H7 (cell line): ENCODE measurements around the gene AGAP1. TPM values are rescaled to one million over a fixed set of nuclear protein-coding genes. Genes with fewer than 3 reads are reported as not detected.

Experiments
- DNase-seq: peaks from one replicate; pipeline ENCODE4 v3.0.0; 2012
- H3K27me3 ChIP-seq: 2 replicates; pipeline ENCODE4 v1.6.0; 2011; ENCODE audit warnings: mild to moderate bottlenecking, low read length; ENCODE audit not compliant: control insufficient read depth, insufficient read depth
- H3K36me3 ChIP-seq: replicated peaks from 2 replicates; pipeline ENCODE4 v1.5.1; 2011; ENCODE audit warnings: low read length; ENCODE audit not compliant: control insufficient read depth, insufficient read depth
- H3K4me3 ChIP-seq: 2 replicates; pipeline ENCODE4 v1.5.1; 2011; ENCODE audit warnings: low read depth, mild to moderate bottlenecking, control low read depth, low read length, moderate library complexity; ENCODE audit not compliant: insufficient read depth
- total RNA-seq: library from RNA; depleted of rRNA; stranded (reverse); fragments of >200 nt; shearing (Covaris generic); gene quantifications from 2 replicates; pipeline ENCODE4 v1.2.3, GENCODE V29; 2014

The AGAP1 gene
- total RNA-seq, 1 experiment from 2014 or later, result 12.6 TPM

DNA sequence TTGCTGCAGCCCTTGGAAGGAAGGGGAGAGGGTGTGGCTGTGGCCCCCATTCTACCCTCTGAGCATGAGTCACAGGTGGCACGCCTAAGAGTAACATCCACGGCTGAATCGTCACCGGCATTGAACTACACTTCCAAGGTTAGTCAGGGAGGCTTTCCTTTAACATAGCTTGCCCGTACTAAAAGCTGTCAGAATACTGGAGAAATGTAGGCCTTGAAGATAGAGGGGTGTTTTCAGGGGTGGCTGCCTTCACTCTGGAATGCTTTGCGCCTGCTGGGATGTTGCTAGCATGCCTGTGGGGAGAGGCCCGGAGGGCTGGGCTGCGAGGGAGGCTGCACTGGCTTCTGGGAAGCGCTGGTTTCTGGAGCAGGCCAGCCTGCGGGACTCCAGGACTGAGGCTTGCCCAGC, 333.7 kb downstream of the AGAP1 start:
- Histone ChIP-seq H3K4me3 (no peak overlapping the region), H3K36me3 (no peaks in the 10 kb centered on the region; the same call in 1 of the 2 replicates), H3K27me3 (no peaks in the 10 kb centered on the region)
- DNase-seq, result no peak

DNA sequence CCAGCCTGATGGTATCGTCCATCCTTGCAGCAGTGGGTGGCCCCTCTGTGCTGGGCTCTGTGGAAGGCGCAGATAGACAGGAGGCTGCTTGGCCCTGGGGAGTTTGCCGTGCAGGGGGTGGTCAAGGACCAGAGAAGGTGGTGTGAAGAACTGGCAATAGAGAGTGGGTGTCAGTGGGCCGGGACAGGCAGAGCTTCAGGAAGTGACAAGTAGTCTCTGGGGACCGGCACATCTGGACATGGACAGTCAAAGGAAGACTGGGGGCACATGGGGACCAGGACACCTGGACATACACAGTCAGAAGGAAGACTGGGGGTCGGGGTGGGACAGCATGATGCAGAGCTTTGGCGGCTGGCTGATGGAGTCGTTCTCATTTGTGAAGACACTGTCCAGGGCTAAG, 335.9 kb downstream of the AGAP1 start:
- H3K4me3 ChIP-seq, result no peak overlapping the region
- no peak for DNase-seq
- H3K27me3 ChIP-seq, result no peaks in the 10 kb centered on the region
- H3K36me3 ChIP-seq, result no peaks in the 10 kb centered on the region

DNA sequence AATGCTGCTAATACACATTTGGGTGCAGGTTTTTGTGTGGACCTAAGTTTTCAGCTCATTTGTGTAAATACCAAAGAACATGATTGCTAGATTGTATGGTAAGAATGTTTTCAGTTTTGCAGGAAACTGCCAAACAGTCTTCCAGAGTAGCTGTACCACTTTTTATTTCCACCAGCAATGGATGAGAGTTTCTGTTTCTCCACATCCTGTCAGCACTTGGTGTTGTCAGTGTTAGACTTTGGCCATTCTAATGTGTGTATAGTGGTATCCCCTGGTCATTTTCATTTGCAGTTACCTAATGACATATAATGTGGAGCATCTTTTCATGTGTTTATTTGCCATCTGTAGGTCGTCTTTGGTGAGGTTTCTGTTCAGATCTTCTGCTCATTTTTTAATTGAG, 337.9 kb downstream of the AGAP1 start:
- no peak for DNase-seq
- H3K36me3 ChIP-seq, result no peaks in the 10 kb centered on the region
- H3K4me3 ChIP-seq, result no peak overlapping the region
- H3K27me3 ChIP-seq, result no peaks in the 10 kb centered on the region

DNA sequence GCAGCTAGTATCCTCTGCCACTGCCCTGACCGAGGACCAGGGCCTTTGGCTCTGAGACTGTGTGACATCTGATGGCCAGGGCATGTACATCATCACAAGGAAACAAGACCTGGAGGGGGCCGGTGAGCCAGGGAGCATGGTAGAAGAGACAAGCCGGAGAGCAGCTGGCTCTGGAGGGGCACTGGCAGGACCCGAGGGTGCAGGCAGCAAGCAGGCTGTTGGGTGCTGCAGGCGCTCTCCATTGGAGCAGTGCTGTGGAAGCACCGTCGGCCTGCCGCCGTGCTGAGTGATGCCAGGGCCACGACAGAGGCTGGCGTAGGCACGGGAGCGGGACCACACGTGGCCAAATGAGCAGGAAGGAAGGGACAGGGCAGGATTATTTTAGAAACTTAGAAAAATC, 339.1 kb downstream of the AGAP1 start:
- Histone ChIP-seq H3K27me3 (no peaks in the 10 kb centered on the region), H3K4me3 (no peak overlapping the region), H3K36me3 (no peaks in the 10 kb centered on the region)
- no peak for DNase-seq

DNA sequence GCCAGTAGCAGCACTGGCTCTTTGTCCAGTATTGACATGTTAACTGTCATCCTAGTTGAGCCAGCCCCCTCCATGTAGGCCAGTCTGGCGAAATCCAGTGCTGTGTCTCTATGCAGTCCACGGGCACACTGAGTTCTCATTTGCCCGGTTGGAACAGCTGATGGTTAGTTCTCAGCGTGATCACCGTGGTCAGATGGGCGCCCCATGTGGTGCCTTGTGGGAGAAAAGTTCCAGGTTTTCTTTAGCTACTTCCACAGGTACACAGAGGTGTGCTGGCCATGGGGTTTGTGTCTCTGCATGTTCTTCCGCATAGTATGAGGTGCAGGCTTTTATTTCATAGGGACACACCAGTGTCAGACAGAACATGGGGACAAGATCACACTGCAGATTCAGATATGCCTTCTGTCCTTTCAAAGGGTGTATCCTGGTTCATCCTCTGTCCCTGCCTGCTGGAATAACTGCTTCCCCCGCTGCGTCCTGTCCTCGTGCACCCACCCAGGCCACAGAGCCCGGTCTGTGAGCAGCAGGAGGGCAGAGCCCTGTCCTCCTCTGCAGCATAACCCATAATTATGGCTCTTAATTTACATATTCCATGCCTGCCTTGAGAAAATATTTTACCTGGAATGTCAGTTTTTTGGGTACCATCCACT, 340.3 kb downstream of the AGAP1 start:
- no peak overlapping the region for H3K4me3 ChIP-seq
- DNase-seq, result peak; percentile 60
- H3K36me3 ChIP-seq, result no peaks in the 10 kb centered on the region
- no peaks in the 10 kb centered on the region for H3K27me3 ChIP-seq

DNA sequence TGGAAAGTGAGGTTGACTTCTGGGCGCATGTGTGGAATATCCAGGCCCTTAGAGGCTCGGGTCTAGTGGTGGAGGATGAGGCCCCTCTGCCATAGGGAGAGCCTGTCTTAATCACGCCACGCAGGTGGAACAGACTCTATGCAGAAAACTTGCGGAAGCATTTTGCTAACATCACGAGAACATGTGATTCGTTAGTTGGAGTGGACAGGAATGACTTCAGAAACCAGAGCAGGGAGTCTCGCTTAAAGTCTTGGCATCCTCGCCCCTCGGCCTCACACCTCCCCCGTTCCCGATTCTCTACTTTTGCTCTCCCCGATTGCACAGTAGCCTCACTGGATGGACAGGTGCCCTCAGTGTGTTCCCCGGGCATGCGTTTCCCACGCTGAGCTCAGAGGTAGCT, 340.9 kb downstream of the AGAP1 start:
- H3K36me3 ChIP-seq, result no peaks in the 10 kb centered on the region
- H3K4me3 ChIP-seq, result no peak overlapping the region
- no peaks in the 10 kb centered on the region for H3K27me3 ChIP-seq
- no peak for DNase-seq

DNA sequence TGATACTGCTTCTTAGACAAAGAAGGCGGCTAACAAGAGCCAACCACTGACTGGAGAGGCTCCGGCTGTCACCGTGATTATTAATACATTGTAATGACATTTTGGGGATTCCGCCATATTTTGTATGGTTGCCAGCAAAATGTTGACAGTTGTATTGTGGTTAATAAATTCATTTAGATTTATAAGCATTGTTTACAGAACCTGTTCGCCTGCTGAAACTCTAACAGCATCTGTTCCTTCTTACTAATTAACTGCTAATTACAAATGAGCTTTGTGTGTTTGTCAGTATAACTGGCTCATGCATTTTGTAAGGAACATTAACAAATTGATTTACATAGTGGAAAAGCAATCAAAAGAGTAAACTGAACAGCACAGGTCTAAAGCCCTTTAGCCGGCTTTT, 342.0 kb downstream of the AGAP1 start:
- DNase-seq, result no peak
- no peaks in the 10 kb centered on the region for H3K27me3 ChIP-seq
- H3K36me3 ChIP-seq, result no peaks in the 10 kb centered on the region
- H3K4me3 ChIP-seq, result no peak overlapping the region

DNA sequence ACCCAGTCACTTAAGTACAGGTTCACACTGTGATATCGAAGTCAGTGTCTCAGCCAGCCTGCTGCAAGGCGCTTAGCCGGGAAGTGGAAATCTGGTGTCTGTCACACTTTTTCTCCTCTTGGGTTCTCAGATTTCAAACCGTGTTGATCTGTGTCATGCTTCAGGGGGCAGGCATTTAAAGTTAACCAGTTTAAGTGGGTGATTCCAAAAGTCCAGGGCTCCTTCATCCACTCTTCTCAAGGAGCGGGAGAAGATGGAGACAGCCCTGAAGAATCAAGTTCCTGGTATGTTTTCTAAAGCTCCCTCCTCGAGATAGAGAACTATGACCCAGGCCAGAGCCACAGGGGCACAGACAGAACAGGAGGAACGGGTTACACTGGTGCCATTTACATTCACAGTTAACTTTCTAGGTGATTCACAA, 342.7 kb downstream of the AGAP1 start:
- DNase-seq, result no peak

DNA sequence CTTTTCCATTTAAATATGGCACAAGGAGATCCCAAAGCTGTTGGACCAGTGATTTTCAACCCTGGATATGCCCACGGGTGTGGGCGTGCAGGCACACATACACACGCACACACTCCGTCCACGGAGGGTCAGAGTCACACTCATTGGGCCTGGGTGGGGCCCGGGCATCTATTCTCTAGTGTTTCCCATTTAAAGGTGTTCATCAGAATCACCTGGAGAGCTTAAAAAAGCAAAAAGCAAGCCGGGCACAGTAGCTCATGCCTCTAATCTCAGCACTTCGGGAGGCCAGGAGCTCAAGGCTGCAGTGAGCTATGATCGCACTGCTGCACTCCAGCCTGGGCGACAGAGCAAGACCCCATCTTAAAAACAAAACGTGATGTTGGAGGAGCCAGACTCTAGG, 345.4 kb downstream of the AGAP1 start:
- no peaks in the 10 kb centered on the region for H3K36me3 ChIP-seq
- DNase-seq, result no peak
- H3K27me3 ChIP-seq, result no peaks in the 10 kb centered on the region

More for the DNA sequence above, 342.7 kb downstream of the AGAP1 start:
- H3K27me3 ChIP-seq, result no peaks in the 10 kb centered on the region
- no peaks in the 10 kb centered on the region for H3K36me3 ChIP-seq
- H3K4me3 ChIP-seq, result no peak overlapping the region

DNA sequence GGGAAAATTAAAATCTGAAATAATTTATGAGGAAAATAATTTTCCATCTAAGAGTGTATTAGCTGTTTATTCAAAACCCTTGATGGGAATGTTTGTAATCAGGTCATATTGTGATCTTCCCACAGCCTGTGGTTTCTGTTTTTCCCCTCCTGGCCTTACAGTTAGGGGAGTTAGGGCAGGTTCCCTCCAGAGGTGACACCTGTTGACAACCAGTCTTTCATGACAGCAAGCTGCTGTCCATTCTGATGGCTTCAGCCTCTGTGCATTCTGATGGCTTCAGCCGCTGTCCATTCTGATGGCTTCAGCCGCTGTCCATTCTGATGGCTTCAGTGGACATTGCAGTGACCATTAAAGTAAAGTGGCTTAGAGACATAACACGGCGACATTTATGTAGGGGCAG, 346.1 kb downstream of the AGAP1 start:
- Histone ChIP-seq H3K4me3 (no peak overlapping the region), H3K36me3 (no peaks in the 10 kb centered on the region), H3K27me3 (no peaks in the 10 kb centered on the region)
- no peak for DNase-seq

More for the DNA sequence above, 345.4 kb downstream of the AGAP1 start:
- no peak overlapping the region for H3K4me3 ChIP-seq

DNA sequence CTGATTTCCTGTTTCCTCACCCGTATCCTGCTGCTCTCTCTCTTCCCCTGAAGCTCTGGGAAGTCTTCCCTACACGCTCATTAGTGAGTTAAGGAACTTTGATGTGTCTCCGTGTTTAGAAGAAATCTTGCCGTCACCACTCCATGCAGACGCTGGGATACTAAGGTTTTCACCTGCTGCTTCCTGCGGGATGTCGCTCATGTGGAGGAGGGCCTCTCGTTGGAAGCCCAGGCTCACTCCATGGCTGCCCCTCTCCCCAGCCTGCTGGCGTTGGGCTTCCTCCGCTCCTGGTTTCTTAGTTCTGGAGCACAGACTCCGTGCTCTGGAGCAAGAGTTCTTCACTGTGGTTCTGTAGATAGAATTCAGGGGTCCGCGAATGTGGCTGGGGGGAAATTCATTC, 348.0 kb downstream of the AGAP1 start:
- peak; percentile 26 for DNase-seq
- Histone ChIP-seq H3K36me3 (no peaks in the 10 kb centered on the region), H3K4me3 (no peak overlapping the region), H3K27me3 (no peaks in the 10 kb centered on the region)

DNA sequence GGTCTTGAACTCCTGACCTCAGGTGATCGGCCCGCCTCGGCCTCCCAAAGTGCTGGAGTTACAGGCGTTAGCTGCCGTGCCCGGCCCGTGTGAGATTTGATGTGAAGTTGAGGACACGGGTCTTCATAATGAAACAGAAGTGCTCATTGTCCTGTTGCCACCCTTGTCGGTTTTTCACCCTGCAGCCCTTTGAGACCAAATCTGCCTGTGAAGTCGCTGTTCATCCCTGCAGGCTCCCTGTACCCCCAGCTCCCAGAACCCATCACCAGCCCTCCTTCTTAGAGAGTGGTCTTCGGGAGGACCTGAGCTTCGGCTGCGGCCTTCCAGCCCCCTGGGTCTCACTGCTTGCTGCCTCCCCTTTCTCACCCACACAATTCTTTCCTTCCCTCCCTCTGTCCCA, 349.1 kb downstream of the AGAP1 start:
- no peaks in the 10 kb centered on the region for H3K27me3 ChIP-seq
- no peak for DNase-seq
- H3K36me3 ChIP-seq, result no peaks in the 10 kb centered on the region
- H3K4me3 ChIP-seq, result no peak overlapping the region

DNA sequence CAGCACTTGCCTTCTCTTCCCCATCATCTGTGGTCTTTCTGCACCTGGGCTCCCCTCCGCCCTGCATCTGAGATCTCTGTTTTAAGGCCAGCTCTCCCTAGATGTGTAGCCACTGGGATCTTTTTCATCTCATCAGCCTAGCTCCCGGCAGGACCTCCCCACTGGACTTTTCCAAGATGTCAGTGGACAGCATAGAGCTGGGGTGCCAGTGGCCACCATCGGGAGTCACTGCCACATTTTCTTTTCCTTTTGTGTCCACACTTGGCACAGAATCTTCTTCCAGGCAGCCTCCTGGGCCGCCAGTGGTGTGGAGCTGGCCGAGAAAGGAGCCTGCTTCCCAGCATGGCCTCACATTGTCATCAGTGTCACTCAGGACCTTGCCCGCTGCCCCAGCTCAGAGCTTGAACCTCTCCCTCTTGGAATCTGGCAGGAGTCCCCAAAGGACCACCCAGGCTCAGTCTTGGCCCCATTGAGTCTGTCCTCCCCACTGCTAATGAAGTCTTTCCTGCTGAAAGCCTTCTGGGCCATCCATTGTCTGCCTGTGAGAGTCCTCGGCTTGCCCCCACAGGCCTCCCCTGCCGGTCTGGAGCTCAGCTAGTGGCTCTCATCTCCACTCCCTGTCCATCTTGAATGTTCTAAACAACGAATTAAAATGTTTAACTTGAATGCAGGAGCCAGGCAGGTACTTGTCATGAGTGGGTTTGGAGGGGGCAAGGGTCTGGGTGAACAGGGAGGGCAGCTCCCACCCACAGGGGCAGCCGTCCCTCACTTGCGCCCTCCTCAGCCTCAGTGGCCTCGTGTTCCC, 349.9 kb downstream of the AGAP1 start:
- no peaks in the 10 kb centered on the region for H3K27me3 ChIP-seq
- H3K36me3 ChIP-seq, result no peaks in the 10 kb centered on the region
- H3K4me3 ChIP-seq, result no peak overlapping the region
- no peak for DNase-seq

DNA sequence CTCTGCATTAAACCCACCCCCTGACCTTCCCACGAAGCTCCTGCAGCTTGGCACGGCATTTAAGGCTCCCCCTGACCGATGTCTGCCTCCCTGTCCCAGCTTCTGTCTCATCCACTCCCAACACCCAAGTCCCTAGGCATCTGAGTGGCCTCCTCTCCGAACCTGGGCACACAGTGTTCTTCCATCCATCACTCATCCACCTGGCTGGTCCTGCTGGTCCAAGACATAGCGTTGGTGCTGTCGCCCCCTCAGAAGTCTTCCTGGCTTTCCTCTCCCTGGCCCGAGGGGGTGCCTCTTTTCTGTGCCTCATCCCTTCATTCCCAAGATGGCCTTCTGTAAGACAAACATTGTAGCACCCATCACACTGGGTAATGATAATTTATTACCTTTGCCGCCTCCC, 350.7 kb downstream of the AGAP1 start:
- no peaks in the 10 kb centered on the region for H3K27me3 ChIP-seq
- H3K4me3 ChIP-seq, result no peak overlapping the region
- H3K36me3 ChIP-seq, result no peaks in the 10 kb centered on the region
- peak; percentile 8 for DNase-seq

DNA sequence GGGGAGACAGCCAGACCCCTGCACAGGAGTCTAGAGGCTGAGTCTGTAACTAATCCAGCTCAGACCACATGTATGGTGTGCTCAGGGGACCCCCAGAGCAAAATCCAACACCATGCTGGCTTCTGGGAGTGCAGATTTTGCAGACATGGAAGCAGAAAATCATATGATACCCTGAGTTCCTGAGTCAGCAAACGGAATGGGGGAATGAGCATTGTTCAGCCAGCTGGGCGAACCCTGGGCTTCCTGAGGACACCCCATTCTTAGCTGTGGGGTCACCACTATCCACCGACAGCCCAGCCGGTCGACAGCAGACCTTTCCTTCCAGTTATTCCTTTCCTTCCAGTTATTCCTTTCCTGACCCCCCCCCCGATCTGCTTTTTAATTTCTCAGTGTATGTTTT, 351.4 kb downstream of the AGAP1 start:
- peak; percentile 11 for DNase-seq
- Histone ChIP-seq H3K4me3 (no peak overlapping the region), H3K27me3 (no peaks in the 10 kb centered on the region)

More for the DNA sequence above, 351.4 kb downstream of the AGAP1 start:
- no peaks in the 10 kb centered on the region for H3K36me3 ChIP-seq
